Stomach (tissue), 4 donors: Measurements from ENCODE around the gene TOR1AIP1.

ENCODE experiments used
- CTCF ChIP-seq, 7 experiments: fragments of 450-650 bp in 4 of 7; fragments of 200-600 bp in 3 of 7; sonication (generic) in 3 of 7; IDR thresholded peaks; one replicate each; pipeline ENCODE4 v1.5.1; 2016 to 2019; ENCODE audit warnings: antibody characterized with exemption in 7 of 7, control low read depth in 2 of 7, mild to moderate bottlenecking in 1 of 7
- POLR2A ChIP-seq, 4 donors: fragments of 450-650 bp; IDR thresholded peaks; one replicate each; pipeline ENCODE4 v1.6.1; 2016; ENCODE audit warnings: antibody characterized with exemption in 4 of 4, control low read depth in 2 of 4, mild to moderate bottlenecking in 1 of 4, moderate library complexity in 1 of 4

- TF ChIP-seq POLR2A (IDR thresholded peaks at IDR 0.05): no peak
- no peak for TF ChIP-seq CTCF (IDR thresholded peaks at IDR 0.05)
Observed at GRCh38 chr1:179921981-179922872, 40.1 kb downstream of the TOR1AIP1 start.
